WTC11 (cell line): ENCODE data around the gene SBK1.

Source experiments
- CDX4 ChIP-seq: fragments of 250-450 bp; sonication (Bioruptor Pico); IDR thresholded peaks from 2 replicates; pipeline ENCODE4 v1.9.0; 2021; ENCODE audit warnings: moderate library complexity, mild to moderate bottlenecking, inconsistent platforms, borderline replicate concordance
- ZNF121 ChIP-seq: sonication (generic); formaldehyde crosslinking; IDR thresholded peaks from 2 replicates; pipeline ENCODE4 v1.8.0; 2023; ENCODE audit warnings: missing genetic modification reagents
- ZNF263 ChIP-seq: sonication (generic); formaldehyde crosslinking; IDR thresholded peaks from 2 replicates; pipeline ENCODE4 v1.8.1; 2022; ENCODE audit warnings: low read depth, mild to moderate bottlenecking, moderate library complexity, missing genetic modification reagents
- TF ChIP-seq, protein P1 (sequence below): fragments of 200-600 bp; IDR thresholded peaks from 2 replicates; pipeline ENCODE4 v1.8.0; 2022; ENCODE audit warnings: antibody characterized with exemption

- TF ChIP-seq CDX4 (CRISPR knock-in tag) (no peak), ZNF121 (CRISPR knock-in tag) (no peak), ZNF263 (CRISPR knock-in tag) (no peak)
- TF ChIP-seq, protein P1, sequence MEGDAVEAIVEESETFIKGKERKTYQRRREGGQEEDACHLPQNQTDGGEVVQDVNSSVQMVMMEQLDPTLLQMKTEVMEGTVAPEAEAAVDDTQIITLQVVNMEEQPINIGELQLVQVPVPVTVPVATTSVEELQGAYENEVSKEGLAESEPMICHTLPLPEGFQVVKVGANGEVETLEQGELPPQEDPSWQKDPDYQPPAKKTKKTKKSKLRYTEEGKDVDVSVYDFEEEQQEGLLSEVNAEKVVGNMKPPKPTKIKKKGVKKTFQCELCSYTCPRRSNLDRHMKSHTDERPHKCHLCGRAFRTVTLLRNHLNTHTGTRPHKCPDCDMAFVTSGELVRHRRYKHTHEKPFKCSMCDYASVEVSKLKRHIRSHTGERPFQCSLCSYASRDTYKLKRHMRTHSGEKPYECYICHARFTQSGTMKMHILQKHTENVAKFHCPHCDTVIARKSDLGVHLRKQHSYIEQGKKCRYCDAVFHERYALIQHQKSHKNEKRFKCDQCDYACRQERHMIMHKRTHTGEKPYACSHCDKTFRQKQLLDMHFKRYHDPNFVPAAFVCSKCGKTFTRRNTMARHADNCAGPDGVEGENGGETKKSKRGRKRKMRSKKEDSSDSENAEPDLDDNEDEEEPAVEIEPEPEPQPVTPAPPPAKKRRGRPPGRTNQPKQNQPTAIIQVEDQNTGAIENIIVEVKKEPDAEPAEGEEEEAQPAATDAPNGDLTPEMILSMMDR, result no peak
Measured at GRCh38 chr16:28301620-28302019, 9.3 kb downstream of the SBK1 start.
